A673 (cell line): ENCODE measurements around the gene LRCH1.

Experiments
- EZH2 ChIP-seq: fragments of 200-600 bp; sonication (generic); IDR thresholded peaks from 2 replicates; pipeline ENCODE4 v1.6.1; 2017; ENCODE audit warnings: borderline replicate concordance, low read depth, mild to moderate bottlenecking, mixed read lengths, antibody characterized with exemption, low read length; ENCODE audit not compliant: poor library complexity, severe bottlenecking
- TF ChIP-seq, protein P1 (sequence below): fragments of 300-800, 200-600 bp; sonication (generic); conservative IDR thresholded peaks from 2 replicates; pipeline ENCODE4 v1.5.1; 2017; ENCODE audit warnings: low read depth, mild to moderate bottlenecking, antibody characterized with exemption, low read length, moderate library complexity, mixed read lengths

GRCh38 chr13:46554951-46555350 lies 2.0 kb downstream of the LRCH1 start:
- TF ChIP-seq, protein P1, sequence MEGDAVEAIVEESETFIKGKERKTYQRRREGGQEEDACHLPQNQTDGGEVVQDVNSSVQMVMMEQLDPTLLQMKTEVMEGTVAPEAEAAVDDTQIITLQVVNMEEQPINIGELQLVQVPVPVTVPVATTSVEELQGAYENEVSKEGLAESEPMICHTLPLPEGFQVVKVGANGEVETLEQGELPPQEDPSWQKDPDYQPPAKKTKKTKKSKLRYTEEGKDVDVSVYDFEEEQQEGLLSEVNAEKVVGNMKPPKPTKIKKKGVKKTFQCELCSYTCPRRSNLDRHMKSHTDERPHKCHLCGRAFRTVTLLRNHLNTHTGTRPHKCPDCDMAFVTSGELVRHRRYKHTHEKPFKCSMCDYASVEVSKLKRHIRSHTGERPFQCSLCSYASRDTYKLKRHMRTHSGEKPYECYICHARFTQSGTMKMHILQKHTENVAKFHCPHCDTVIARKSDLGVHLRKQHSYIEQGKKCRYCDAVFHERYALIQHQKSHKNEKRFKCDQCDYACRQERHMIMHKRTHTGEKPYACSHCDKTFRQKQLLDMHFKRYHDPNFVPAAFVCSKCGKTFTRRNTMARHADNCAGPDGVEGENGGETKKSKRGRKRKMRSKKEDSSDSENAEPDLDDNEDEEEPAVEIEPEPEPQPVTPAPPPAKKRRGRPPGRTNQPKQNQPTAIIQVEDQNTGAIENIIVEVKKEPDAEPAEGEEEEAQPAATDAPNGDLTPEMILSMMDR = no peak
- no peak for TF ChIP-seq EZH2
